GM13976 (cell line): ENCODE results near the gene SRC.

ENCODE experiments used
- DNase-seq: peaks from one replicate; pipeline ENCODE4 v3.0.0; 2012; ENCODE audit warnings: low spot score
- in situ Hi-C: fragments of 300-500 bp; cut with MboI; formaldehyde crosslinking; loops from one replicate; pipeline ENCODE4 v1.12.0; 2022; ENCODE audit warnings: low sequenced_read_pairs, mixed read lengths, inconsistent platforms; ENCODE audit not compliant: unreplicated experiment
- TF ChIP-seq, protein P1 (sequence below): IDR thresholded peaks from 2 replicates; pipeline ENCODE4 v1.5.1; 2012; ENCODE audit warnings: borderline replicate concordance, mild to moderate bottlenecking; ENCODE audit not compliant: insufficient read depth; ENCODE audit errors: extremely low read depth, missing control alignments, control extremely low read depth

The SRC gene

GRCh38 chr20:37390891-37391525 is 45.1 kb downstream of the SRC start:
- in situ Hi-C loops, result no loop called here
- TF ChIP-seq, protein P1, sequence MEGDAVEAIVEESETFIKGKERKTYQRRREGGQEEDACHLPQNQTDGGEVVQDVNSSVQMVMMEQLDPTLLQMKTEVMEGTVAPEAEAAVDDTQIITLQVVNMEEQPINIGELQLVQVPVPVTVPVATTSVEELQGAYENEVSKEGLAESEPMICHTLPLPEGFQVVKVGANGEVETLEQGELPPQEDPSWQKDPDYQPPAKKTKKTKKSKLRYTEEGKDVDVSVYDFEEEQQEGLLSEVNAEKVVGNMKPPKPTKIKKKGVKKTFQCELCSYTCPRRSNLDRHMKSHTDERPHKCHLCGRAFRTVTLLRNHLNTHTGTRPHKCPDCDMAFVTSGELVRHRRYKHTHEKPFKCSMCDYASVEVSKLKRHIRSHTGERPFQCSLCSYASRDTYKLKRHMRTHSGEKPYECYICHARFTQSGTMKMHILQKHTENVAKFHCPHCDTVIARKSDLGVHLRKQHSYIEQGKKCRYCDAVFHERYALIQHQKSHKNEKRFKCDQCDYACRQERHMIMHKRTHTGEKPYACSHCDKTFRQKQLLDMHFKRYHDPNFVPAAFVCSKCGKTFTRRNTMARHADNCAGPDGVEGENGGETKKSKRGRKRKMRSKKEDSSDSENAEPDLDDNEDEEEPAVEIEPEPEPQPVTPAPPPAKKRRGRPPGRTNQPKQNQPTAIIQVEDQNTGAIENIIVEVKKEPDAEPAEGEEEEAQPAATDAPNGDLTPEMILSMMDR, result no peak
- no peak for DNase-seq

DNA sequence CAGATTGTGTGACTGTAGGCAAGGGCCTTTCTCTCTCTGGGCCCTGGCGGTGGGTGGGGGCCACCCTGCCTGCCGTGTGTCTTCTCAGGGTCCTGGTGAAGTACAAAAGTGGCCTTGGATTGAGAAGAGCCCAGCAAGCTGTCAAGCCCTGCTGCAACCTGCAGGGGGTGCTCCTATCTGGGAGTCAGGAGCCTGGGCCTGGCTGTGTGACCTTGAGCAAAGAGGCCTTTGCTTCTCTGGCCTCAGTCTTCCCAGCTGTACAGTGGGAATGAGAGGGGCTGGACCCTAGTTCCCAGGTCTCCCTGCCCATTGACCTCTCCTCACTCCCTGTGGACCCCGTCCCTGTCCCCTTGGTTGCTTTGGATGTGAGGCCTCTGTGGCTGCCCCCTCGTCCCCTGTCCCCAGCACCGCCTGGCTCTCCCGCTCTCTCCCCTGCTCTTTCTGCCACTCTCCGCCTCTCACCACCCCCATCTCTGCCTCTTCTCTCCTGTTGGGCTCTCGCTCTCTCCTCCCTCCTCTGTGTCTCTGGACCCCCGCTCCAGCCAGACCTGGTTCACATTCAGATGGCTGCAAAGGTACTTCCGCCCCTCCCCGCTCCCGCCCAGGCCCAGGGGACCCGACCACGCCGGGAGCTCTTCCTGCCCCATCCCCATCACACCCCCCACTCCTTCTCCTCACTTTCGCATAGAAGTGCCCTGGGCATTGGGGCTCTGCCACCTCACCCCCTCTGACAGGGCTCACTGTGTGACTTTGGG is 46.7 kb downstream of the SRC start:
- DNase-seq, result no peak
- TF ChIP-seq, protein P1, result peak; percentile 30
- in situ Hi-C loops, result no loop called here

DNA sequence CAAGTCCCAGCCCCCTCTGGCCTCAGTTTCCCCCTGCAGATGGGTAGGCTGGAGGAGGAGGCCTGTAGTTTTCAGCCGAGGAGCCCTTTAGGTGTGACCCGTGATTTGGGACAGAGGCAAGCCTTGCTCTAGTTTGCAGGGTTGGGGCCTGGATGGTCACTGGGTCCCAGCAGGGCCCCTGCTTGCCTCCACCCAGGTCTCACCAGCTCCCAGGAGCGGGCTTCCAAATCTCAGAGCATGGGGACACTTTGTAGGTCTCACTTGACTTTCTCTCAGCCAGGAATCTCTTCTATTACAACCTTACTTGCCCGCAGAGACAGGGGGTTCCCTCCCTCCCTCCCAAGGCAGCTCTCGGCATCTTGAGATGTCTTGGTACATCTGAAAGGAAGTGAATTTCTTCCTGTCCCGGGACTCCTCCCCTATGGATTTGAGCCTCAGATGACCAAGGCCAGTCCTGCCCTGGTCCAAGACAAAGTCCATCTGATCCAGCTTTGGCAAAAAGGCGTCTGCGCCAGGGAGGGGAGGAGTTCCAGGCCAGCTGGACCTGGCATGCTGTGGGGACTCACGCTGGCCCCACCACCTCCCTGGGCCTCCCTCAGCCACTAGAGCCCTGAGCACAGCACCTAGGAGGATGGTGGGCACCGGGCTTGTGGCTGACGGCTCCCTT is 47.4 kb downstream of the SRC start:
- DNase-seq, result no peak
- TF ChIP-seq, protein P1, result no peak
- in situ Hi-C loops, result no loop called here

DNA sequence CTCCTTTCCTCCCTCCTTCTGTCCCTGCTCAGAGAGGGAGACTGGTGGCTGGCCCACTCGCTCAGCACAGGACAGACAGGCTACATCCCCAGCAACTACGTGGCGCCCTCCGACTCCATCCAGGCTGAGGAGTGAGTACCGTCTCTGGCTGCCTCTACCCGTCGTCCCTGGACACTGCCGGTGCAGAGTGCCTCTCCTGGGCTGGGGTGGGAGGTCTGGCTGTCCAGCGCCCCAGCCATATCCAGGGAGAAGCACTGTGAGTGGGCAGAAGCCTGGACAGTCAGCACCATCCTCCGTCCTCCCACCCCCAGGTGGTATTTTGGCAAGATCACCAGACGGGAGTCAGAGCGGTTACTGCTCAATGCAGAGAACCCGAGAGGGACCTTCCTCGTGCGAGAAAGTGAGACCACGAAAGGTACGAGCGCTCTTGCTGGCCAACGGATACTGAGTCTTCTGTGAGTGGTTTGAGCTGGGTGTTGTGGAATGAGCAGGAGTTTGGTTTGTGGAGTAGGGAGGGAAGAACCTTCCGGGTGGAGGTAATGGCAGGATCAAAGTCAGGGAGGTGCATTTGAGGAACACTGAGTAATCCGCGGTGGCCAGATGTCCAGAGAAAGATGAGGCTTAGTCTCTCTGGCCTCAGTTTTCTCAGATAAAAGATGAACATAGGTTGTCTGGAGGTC is 48.1 kb downstream of the SRC start:
- in situ Hi-C loops, result no loop called here
- DNase-seq, result no peak

DNA sequence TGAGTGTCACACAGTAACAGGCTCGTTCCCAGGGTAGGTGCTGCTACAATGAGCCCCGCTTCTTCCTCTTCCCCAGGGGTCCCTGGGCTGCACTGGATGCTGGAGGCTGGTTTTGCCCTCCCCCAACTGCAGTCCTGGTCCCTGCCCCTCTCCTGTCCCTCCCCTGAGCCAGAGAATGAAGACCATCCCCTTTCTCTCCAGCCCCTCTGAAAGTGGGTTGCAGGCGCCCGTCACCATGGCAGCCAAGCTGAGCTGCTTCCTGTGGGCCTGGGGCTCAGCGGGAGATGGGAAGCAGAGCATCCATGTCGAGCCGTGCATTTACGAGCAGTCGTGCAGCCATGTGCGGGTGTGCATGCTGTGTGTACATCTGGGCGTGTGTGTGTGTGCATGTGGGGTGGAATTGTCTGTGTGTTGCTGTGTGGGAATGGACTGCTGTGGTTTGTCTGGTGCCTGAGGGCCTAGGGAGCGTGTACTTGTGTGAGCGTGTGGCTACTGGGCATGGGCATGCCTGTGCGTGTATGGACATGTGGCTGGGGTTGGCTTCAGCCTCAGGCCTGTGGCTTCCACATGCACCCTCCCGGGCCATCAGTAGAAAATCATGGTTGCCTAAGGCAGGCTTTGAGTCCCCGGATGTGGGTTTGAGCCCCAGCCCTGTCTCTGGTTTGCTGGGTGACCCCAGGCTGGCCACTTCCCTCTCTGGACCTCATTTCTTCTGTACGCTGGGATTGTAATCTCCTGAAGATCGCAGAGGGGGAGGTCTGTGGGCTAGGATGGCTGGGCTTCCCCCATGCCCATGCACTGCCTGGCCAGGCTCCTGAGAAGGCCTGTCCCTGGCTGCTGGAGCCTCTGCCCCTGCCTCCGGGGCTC is 48.8 kb downstream of the SRC start:
- DNase-seq, result no peak
- in situ Hi-C loops, result no loop called here

More for the DNA sequence above, 48.1 kb downstream of the SRC start:
- TF ChIP-seq, protein P1, result no peak

More for the DNA sequence above, 48.8 kb downstream of the SRC start:
- TF ChIP-seq, protein P1, result no peak
